Gastroesophageal sphincter (tissue), 4 donors: Measurements from ENCODE around the gene NSRP1. TPM values are rescaled to one million over a fixed set of nuclear protein-coding genes. Genes with fewer than 3 reads are reported as not detected.

Experiments used
- ATAC-seq: fragments of 150-250 bp; one replicate; pipeline ENCODE4 v1.9.1; 2016; ENCODE audit warnings: mild to moderate bottlenecking, moderate library complexity
- H3K27ac ChIP-seq, 4 donors: fragments of 200-600 bp; sonication (generic) in 3 of 4; 1 replicate in 3 of 4; 2 replicates in 1 of 4; pipeline ENCODE4 v1.5.1; 2016 to 2019
- H3K27me3 ChIP-seq: fragments of 200-600 bp; sonication (generic); one replicate; pipeline ENCODE4 v1.5.1; 2019
- H3K36me3 ChIP-seq, 2 donors: fragments of 200-600 bp; sonication (generic); one replicate each; pipeline ENCODE4 v1.5.1; 2019; ENCODE audit warnings: control low read depth in 1 of 2
- H3K4me1 ChIP-seq, 3 donors: fragments of 200-600 bp; sonication (generic); 1 replicate in 2 of 3; 2 replicates in 1 of 3; pipeline ENCODE4 v1.5.1; 2016 to 2019; ENCODE audit warnings: control low read depth in 2 of 3
- H3K4me3 ChIP-seq, 2 donors: fragments of 200-600 bp; sonication (generic); one replicate each; pipeline ENCODE4 v1.5.1; 2019; ENCODE audit warnings: mild to moderate bottlenecking in 1 of 2, moderate library complexity in 1 of 2
- H3K9me3 ChIP-seq, 3 donors: fragments of 200-600 bp; sonication (generic); one replicate each; pipeline ENCODE4 v1.5.1; 2017 to 2019; ENCODE audit warnings: control low read depth in 2 of 3
- EP300 ChIP-seq: sonication (generic); formaldehyde crosslinking; IDR thresholded peaks from one replicate; pipeline ENCODE4 v1.6.1; 2017; ENCODE audit warnings: antibody characterized with exemption, mild to moderate bottlenecking
- POLR2A ChIP-seq, 2 donors: fragments of 450-650 bp; IDR thresholded peaks; one replicate each; pipeline ENCODE4 v1.6.1; 2017; ENCODE audit warnings: antibody characterized with exemption in 2 of 2, mild to moderate bottlenecking in 2 of 2, moderate library complexity in 1 of 2
- POLR2AphosphoS5 ChIP-seq: sonication (generic); formaldehyde crosslinking; IDR thresholded peaks from one replicate; pipeline ENCODE4 v1.6.1; 2017; ENCODE audit warnings: antibody characterized with exemption
- whole genome bisulfite sequencing, 2 donors: methylation state at CpG; one replicate each; pipeline ENCODE4 v1.1.5; 2018; ENCODE audit warnings: low coverage in 1 of 2; 5-methylcytosine and 5-hydroxymethylcytosine counted together
- total RNA-seq, 4 donors: library from RNA; depleted of rRNA; stranded (reverse); fragments of >200 nt; gene quantifications; one replicate each; pipeline ENCODE4 v1.1.0, GENCODE V29; 2016
- TF ChIP-seq, protein P1 (sequence below), 4 experiments: fragments of 200-600 bp in 2 of 4; fragments of 450-650 bp in 2 of 4; sonication (generic) in 1 of 4; IDR thresholded peaks; one replicate each; pipeline ENCODE4 v1.5.1; 2017 to 2019; ENCODE audit warnings: antibody characterized with exemption in 4 of 4, mild to moderate bottlenecking in 2 of 4, moderate library complexity in 2 of 4

The NSRP1 gene
- total RNA-seq, 4 donors from 2014 or later, result 24.8 to 39.5 (median 28.4) TPM

DNA sequence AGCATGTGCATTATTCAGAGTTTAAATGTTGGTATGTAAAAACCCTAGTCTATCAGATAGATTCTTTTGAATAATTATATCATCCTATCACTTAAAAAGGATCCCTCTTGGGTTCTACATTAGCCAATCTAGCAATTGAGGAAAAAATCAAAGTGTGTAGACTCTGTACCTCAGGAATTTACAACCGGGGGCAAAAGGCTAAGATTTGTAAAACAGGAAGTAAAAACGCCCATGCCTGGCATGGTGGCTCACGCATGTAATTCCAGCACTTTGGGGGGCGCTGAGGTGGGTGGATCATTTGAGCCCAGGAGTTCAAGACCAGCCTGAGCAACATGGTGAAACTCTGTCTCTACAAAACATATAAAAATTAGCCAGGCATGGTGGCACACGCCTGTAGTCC, 60.2 kb downstream of the NSRP1 start:
- WGBS, 2 donors, result 89 to 91% methylated on average over 4 to 5 of the region's 5 CpGs
- TF ChIP-seq EP300 (no peak), POLR2AphosphoS5 (no peak), POLR2A (IDR thresholded peaks at IDR 0.05) (no peak)
- TF ChIP-seq, protein P1, sequence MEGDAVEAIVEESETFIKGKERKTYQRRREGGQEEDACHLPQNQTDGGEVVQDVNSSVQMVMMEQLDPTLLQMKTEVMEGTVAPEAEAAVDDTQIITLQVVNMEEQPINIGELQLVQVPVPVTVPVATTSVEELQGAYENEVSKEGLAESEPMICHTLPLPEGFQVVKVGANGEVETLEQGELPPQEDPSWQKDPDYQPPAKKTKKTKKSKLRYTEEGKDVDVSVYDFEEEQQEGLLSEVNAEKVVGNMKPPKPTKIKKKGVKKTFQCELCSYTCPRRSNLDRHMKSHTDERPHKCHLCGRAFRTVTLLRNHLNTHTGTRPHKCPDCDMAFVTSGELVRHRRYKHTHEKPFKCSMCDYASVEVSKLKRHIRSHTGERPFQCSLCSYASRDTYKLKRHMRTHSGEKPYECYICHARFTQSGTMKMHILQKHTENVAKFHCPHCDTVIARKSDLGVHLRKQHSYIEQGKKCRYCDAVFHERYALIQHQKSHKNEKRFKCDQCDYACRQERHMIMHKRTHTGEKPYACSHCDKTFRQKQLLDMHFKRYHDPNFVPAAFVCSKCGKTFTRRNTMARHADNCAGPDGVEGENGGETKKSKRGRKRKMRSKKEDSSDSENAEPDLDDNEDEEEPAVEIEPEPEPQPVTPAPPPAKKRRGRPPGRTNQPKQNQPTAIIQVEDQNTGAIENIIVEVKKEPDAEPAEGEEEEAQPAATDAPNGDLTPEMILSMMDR (IDR thresholded peaks at IDR 0.05), result no peak
- no peak overlapping the region for H3K4me3 ChIP-seq
- ATAC-seq, result no peak
- H3K27ac ChIP-seq, result no peak overlapping the region
- peaks cover 0 to 64% of the 10 kb centered on the region in 2 donors for H3K36me3 ChIP-seq
- no peaks in the 10 kb centered on the region for H3K4me1 ChIP-seq
- H3K9me3 ChIP-seq, result no peaks in the 10 kb centered on the region
- H3K27me3 ChIP-seq, result no peaks in the 10 kb centered on the region

DNA sequence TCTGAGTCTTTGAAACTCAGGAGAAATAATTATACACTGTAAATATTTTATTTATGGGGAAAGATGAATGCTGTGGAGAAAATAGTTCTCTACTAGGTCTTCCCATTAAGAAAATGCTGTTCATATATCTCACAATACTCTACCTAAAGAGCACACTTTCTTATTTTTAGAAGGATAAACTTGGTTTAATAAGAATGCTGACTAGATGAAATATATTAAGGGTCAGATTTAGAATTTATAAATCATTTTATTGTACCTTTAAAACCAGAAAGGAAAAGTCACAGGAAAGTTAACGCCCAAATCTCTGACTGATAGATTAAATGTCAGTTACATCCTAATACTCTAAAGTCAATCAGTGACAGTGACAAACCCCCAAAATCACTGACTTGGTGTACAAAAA, 70.1 kb downstream of the NSRP1 start:
- TF ChIP-seq POLR2A (IDR thresholded peaks at IDR 0.05), result no peak
- no peak for TF ChIP-seq POLR2AphosphoS5
- TF ChIP-seq EP300, result no peak
- TF ChIP-seq, protein P1 (IDR thresholded peaks at IDR 0.05), result no peak
- 83 to 100% methylated on average over 1 of the region's 1 CpG for WGBS, 2 donors
- H3K4me3 ChIP-seq, result no peak overlapping the region
- peaks cover 2 to 65% of the 10 kb centered on the region in 2 donors for H3K36me3 ChIP-seq
- no peak for ATAC-seq
- no peaks in the 10 kb centered on the region for H3K4me1 ChIP-seq
- H3K27ac ChIP-seq, result no peak overlapping the region
- H3K27me3 ChIP-seq, result no peaks in the 10 kb centered on the region
- no peaks in the 10 kb centered on the region for H3K9me3 ChIP-seq

DNA sequence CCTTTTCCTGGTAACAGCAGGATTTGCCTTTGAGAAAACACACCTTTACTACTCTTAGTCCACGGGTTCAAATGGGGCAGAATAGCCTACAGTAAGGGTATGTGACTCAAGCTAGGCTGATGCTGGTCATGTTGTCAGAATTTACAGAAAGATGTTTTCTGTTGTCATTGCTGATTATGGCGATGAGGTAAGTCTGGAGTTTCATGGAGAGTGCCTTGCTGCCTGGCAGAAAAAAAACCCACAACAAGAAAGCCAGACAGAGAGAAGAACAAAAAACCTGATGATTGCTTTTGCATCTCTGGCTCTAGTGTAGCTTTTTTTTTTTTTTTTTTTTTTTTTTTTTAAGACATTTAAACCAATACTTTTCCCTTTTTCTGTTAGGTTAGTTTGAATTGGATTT, 71.0 kb downstream of the NSRP1 start:
- Histone ChIP-seq H3K36me3 (peaks cover 2 to 57% of the 10 kb centered on the region in 2 donors), H3K4me1 (no peaks in the 10 kb centered on the region), H3K9me3 (no peaks in the 10 kb centered on the region), H3K4me3 (no peak overlapping the region), H3K27me3 (no peaks in the 10 kb centered on the region), H3K27ac (no peak overlapping the region)
- TF ChIP-seq POLR2A (IDR thresholded peaks at IDR 0.05), result no peak
- TF ChIP-seq, protein P1 (IDR thresholded peaks at IDR 0.05), result no peak
- no peak for TF ChIP-seq POLR2AphosphoS5
- TF ChIP-seq EP300, result no peak
- ATAC-seq, result no peak
- WGBS, 2 donors, result 90 to 94% methylated on average over 2 of the region's 2 CpGs

DNA sequence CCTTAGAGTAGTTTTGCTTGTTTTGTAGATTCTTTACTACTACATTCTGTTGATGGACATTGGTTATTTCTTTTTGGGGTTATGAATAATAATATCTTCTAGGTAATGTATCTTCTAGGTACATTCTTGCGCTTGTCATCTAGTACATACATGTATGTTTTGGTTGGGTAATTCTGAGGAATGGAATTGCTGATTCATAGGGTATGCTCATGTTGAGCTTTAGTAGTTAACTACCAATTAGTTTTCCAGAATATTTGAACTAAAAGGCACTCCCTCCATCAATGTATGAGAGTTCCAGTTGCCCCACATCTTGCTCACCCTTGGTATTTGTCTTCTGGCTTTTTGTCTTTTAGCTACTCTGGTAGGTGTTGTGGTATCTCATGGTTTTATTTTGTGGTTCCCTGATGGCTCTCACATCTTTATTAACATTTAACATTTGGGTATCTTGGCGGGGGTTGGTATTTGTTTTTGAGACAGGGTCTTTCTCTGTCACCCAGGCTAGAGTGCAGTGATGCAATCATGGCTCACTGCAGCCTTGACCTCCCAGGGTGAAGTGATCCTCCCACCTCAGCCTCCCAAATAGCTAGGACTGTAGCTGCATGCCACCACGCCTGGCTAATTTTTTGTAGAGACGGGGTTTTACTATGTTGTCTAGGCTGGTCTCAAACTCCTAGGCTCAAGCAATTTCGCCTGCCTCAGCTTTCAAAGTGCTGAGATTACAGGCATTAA, 71.8 kb downstream of the NSRP1 start:
- no peaks in the 10 kb centered on the region for H3K9me3 ChIP-seq
- H3K4me1 ChIP-seq, result no peaks in the 10 kb centered on the region
- WGBS, 2 donors, result 98 to 100% methylated on average over 3 to 5 of the region's 5 CpGs
- TF ChIP-seq POLR2A (IDR thresholded peaks at IDR 0.05), result no peak
- no peak for TF ChIP-seq POLR2AphosphoS5
- TF ChIP-seq EP300, result no peak
- TF ChIP-seq, protein P1 (IDR thresholded peaks at IDR 0.05), result no peak
- H3K36me3 ChIP-seq, result peaks cover 2 to 50% of the 10 kb centered on the region in 2 donors
- no peak for ATAC-seq
- H3K27ac ChIP-seq, result no peak overlapping the region
- no peak overlapping the region for H3K4me3 ChIP-seq
- H3K27me3 ChIP-seq, result no peaks in the 10 kb centered on the region

DNA sequence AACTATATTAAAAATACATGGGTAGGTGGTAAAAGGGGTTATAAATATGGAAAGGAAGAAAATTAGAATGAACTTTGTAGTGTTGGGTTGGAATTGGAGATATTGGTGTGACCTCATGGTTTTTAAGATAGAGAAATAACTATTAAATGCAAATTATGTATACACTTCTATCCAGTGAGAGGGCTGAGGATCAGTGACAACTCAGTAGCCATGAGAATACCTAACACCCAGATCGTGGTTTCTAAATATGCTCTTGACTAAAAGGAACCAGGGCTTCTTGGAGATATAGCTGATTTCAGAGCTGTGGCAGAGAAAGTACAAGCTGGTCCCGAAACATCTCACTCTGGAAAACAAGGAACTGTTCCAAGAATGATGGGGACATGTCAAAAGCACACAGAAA, 74.5 kb downstream of the NSRP1 start:
- Histone ChIP-seq H3K4me3 (no peak overlapping the region), H3K27me3 (no peaks in the 10 kb centered on the region), H3K27ac (no peak overlapping the region), H3K4me1 (no peaks in the 10 kb centered on the region), H3K9me3 (no peaks in the 10 kb centered on the region), H3K36me3 (peaks cover 0 to 24% of the 10 kb centered on the region in 2 donors)
- 55 to 67% methylated on average over 1 to 2 of the region's 2 CpGs for WGBS, 2 donors
- TF ChIP-seq EP300 (no peak), POLR2A (IDR thresholded peaks at IDR 0.05) (no peak), POLR2AphosphoS5 (no peak)
- TF ChIP-seq, protein P1 (IDR thresholded peaks at IDR 0.05), result no peak
- no peak for ATAC-seq
